GM12864 (cell line): ENCODE results near the gene PSME1.

Experiments used
- DNase-seq: peaks from one replicate; pipeline ENCODE4 v3.0.0-alpha.2; 2011; ENCODE audit warnings: low read depth
- H3K4me3 ChIP-seq: 2 replicates; pipeline ENCODE4 v1.5.1; 2011; ENCODE audit warnings: mild to moderate bottlenecking, low read depth, low read length, control low read depth
- CTCF ChIP-seq: IDR thresholded peaks from 2 replicates; pipeline ENCODE4 v1.5.1; 2011; ENCODE audit warnings: low read depth, mild to moderate bottlenecking, moderate library complexity, low read length, control low read depth, inconsistent platforms; ENCODE audit errors: missing control alignments

The PSME1 gene

DNA sequence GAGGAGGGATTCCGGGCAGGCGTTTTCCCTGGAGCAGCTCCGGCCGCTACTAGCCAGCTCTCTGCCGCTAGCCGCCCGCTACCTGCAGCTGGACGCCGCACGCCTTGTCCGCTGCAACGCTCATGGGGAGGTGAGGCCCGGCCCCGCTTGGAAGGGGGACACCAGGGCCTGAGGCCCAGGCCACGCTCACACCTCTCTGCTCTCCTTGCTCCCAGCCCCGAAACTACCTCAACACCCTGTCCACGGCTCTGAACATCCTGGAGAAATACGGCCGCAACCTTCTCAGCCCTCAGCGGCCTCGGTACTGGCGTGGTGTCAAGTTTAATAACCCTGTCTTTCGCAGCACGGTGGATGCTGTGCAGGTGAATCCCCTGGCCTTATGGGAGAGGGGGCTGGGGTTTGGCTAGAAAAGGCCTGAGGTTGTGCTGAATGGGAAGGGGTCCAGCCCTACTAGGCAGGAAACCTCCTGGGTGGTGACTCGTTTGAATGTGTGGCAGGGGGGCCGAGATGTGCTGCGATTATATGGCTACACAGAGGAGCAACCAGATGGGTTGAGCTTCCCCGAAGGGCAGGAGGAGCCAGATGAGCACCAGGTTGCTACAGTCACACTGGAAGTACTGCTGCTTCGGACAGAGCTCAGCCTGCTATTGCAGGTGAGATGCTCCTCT, 11.9 kb downstream of the PSME1 start:
- peak overlapping the region; percentile 84 for H3K4me3 ChIP-seq
- TF ChIP-seq CTCF = no peak
- DNase-seq = no peak

- no peak for TF ChIP-seq CTCF
- no peak for DNase-seq
- no peak overlapping the region for H3K4me3 ChIP-seq
Observed at GRCh38 chr14:24149302-24149969, 13.4 kb downstream of the PSME1 start.

DNA sequence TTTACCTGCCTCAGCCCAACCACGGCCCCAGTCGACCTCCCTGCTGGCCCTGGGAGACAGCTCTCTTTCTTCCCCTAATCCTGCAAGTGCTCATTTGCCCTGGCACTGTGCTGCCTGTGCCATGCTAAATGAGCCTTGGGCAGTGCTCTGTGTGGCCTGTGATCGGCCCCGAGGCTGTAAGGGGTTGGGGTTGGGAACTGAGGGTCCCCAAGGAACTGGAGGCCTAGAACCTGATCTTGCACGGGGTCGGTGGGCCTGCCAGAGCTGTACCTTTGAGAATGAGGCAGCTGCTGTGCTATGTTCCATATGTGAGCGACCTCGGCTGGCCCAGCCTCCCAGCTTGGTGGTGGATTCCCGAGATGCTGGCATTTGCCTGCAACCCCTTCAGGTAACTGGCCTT, 14.1 kb downstream of the PSME1 start:
- no peak overlapping the region for H3K4me3 ChIP-seq
- TF ChIP-seq CTCF = no peak

DNA sequence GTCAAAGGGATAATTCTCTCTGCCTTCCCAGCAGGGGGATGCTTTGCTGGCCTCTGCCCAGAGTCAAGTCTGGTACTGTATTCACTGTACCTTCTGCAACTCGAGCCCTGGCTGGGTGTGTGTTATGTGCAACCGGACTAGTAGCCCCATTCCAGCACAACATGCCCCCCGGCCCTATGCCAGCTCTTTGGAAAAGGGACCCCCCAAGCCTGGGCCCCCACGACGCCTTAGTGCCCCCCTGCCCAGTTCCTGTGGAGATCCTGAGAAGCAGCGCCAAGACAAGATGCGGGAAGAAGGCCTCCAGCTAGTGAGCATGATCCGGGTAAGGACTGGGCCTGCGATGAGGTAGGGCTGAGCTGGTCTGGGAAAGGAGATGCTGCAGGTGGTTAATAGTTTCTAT, 14.6 kb downstream of the PSME1 start:
- DNase-seq = no peak
- no peak overlapping the region for H3K4me3 ChIP-seq
- TF ChIP-seq CTCF = no peak

More for the DNA sequence above, 14.1 kb downstream of the PSME1 start:
- DNase-seq = no peak

- no peak for TF ChIP-seq CTCF
- DNase-seq = no peak
- no peak overlapping the region for H3K4me3 ChIP-seq
Observed at GRCh38 chr14:24150993-24151392, 15.0 kb downstream of the PSME1 start.

DNA sequence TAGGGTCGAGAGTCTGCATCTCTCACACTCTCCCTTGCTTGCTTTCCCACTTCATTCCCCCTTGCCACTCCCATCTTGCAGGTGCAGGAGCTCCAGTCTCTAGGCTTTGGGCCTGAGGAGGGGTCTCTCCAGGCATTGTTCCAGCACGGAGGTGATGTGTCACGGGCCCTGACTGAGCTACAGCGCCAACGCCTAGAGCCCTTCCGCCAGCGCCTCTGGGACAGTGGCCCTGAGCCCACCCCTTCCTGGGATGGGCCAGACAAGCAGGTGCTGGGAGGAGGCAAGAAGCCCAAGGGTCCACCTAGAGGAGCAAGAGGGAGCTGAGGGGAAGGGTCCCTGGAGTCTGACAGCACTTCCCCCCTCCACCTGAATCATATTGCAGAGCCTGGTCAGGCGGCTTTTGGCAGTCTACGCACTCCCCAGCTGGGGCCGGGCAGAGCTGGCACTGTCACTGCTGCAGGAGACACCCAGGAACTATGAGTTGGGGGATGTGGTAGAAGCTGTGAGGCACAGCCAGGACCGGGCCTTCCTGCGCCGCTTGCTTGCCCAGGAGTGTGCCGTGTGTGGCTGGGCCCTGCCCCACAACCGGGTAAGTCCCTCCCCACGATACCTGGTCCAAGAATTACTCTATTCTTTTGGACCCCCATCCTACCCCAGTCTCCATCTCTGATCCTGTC, 15.5 kb downstream of the PSME1 start:
- TF ChIP-seq CTCF = no peak
- no peak overlapping the region for H3K4me3 ChIP-seq
- no peak for DNase-seq
